Activated CD4-positive, alpha-beta memory T cell treated with anti-CD3 and anti-CD28 coated beads for 36 hours (primary cell): ENCODE measurements around the gene KRT38. TPM values are rescaled to one million over a fixed set of nuclear protein-coding genes. Genes with fewer than 3 reads are reported as not detected.

Experiments
- CTCF ChIA-PET: fragments of 350-600 bp; sonication (Branson Sonifier 250); formaldehyde crosslinking; loops from one replicate; lab custom pipeline; 2021; ENCODE audit warnings: antibody characterized with exemption, inconsistent platforms; lab: Charles Lee
- POLR2A ChIA-PET: fragments of 350-600 bp; sonication (Branson Sonifier 250); formaldehyde crosslinking; loops from one replicate; lab custom pipeline; 2021; ENCODE audit warnings: antibody characterized with exemption; lab: Charles Lee
- DNase-seq: peaks from one replicate; pipeline ENCODE4 v3.0.0-alpha.2; 2020
- H3K27ac Mint-ChIP-seq: one replicate; pipeline ENCODE4 v1.8.0; 2021; ENCODE audit warnings: mixed read lengths
- H3K27me3 Mint-ChIP-seq: one replicate; pipeline ENCODE4 v1.8.0; 2021; ENCODE audit warnings: mixed read lengths
- H3K36me3 Mint-ChIP-seq: one replicate; pipeline ENCODE4 v1.8.0; 2021; ENCODE audit warnings: mixed read lengths
- H3K4me1 Mint-ChIP-seq: one replicate; pipeline ENCODE4 v1.8.0; 2021; ENCODE audit warnings: low read depth, mixed read lengths
- H3K4me3 Mint-ChIP-seq: one replicate; pipeline ENCODE4 v1.8.0; 2021; ENCODE audit warnings: mild to moderate bottlenecking, mixed read lengths
- H3K9me3 Mint-ChIP-seq: one replicate; pipeline ENCODE4 v1.8.0; 2021; ENCODE audit warnings: mixed read lengths
- intact Hi-C: fragments of 100-400 bp; cut with micrococcal nuclease; formaldehyde crosslinking; loops from one replicate; pipeline ENCODE4 v1.15.1; 2023
- total RNA-seq, 2 experiments: library from RNA; stranded (reverse); gene quantifications; one replicate each; pipeline ENCODE4 v1.2.3, GENCODE V29; 2021

KRT38 gene
- total RNA-seq, 2 experiments from 2014 or later = not detected

GRCh38 chr17:41391535-41391934 lies 49.2 kb downstream of the KRT38 start:
- Mint-ChIP-seq H3K36me3 (peaks cover 7% of the 10 kb centered on the region), H3K4me1 (no peaks in the 10 kb centered on the region), H3K4me3 (no peak overlapping the region), H3K27me3 (peaks cover 7% of the 10 kb centered on the region), H3K9me3 (peaks cover 6% of the 10 kb centered on the region), H3K27ac (no peak overlapping the region)
- CTCF ChIA-PET = interaction anchor here (2.0 kb wide), 1 partner anchor 271 kb away, joined by 5 read pairs; no protein-coding TSS in a partner anchor
- POLR2A ChIA-PET = no interaction called here
- DNase-seq = no peak
- intact Hi-C loops = no loop called here

GRCh38 chr17:41390411-41390938 lies 50.3 kb downstream of the KRT38 start:
- Mint-ChIP-seq H3K4me3 (no peak overlapping the region), H3K27me3 (peaks cover 7% of the 10 kb centered on the region), H3K36me3 (peaks cover 9% of the 10 kb centered on the region), H3K9me3 (peaks cover 13% of the 10 kb centered on the region), H3K27ac (no peak overlapping the region), H3K4me1 (no peaks in the 10 kb centered on the region)
- no peak for DNase-seq
- intact Hi-C loops = no loop called here
- POLR2A ChIA-PET = interaction anchor here (1.1 kb wide), 1 partner anchor 9 kb away, joined by 3 read pairs; no protein-coding TSS in a partner anchor
- CTCF ChIA-PET = interaction anchor here (1.1 to 2.0 kb wide), 3 partner anchors 9 to 272 kb away, joined by 3 to 7 read pairs (median 5); no protein-coding TSS in a partner anchor

DNA sequence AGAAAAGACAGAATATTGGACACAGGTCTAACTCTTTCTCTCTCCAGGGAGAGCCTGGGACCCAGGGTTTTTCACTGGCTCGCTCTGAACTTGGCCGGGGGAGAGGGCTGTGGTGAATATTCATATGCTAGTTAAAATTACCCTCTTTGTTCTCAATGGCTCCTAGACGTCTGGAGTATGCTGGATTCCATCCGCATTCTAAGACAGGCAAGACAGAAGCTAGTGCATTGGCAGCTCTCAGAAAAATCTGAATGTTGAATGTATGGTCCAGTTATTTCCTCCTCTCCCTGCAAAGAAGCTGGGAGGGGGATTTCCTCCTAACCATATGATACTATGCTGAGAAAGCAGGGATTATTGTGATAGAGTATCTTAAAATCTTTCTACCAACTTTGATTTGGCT lies 53.1 kb downstream of the KRT38 start:
- peaks cover 13% of the 10 kb centered on the region for H3K9me3 Mint-ChIP-seq
- CTCF ChIA-PET = interaction anchor here (0.7 kb wide), 1 partner anchor 278 kb away, joined by 3 read pairs; no protein-coding TSS in a partner anchor
- POLR2A ChIA-PET = no interaction called here
- H3K27ac Mint-ChIP-seq = no peak overlapping the region
- peaks cover 7% of the 10 kb centered on the region for H3K27me3 Mint-ChIP-seq
- peaks cover 9% of the 10 kb centered on the region for H3K36me3 Mint-ChIP-seq
- H3K4me3 Mint-ChIP-seq = no peak overlapping the region
- intact Hi-C loops = no loop called here
- no peak for DNase-seq
- no peaks in the 10 kb centered on the region for H3K4me1 Mint-ChIP-seq

DNA sequence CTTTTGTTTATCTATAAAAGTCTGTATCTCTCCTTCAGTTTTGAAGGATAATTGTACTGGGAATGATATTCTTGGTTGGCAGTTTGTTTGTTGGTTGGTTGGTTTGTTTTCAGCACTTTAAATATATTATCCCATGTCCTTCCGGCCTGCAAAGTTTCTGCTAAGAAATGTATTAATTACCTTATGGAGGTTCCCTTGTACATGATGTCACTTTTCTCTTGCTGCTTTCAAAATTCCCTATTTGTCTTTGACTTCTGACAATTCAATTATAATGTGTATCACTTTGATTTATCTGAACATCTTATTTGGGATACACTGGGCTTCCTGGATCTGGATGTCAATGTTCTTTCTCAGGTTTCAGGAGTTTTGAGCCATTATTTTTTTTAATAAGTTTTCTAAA lies 54.6 kb downstream of the KRT38 start:
- Mint-ChIP-seq H3K27ac (no peak overlapping the region), H3K27me3 (peaks cover 4% of the 10 kb centered on the region), H3K4me3 (no peak overlapping the region), H3K36me3 (peaks cover 8% of the 10 kb centered on the region), H3K4me1 (no peaks in the 10 kb centered on the region), H3K9me3 (peaks cover 13% of the 10 kb centered on the region)
- no peak for DNase-seq
- intact Hi-C loops = no loop called here
- ChIA-PET CTCF (no interaction called here), POLR2A (no interaction called here)

Other genes with a start within 250 kb of the KRT38 start
- gene KRTAP9-2, start 214.3 kb downstream of the KRT38 start, total RNA-seq = not detected
- gene KRTAP9-3, start 208.5 kb downstream of the KRT38 start, total RNA-seq = not detected
- not detected for gene KRTAP9-8, start 203.0 kb downstream of the KRT38 start, total RNA-seq
- gene KRTAP9-4, start 191.3 kb downstream of the KRT38 start, total RNA-seq = not detected
- not detected for gene KRTAP9-9, start 185.6 kb downstream of the KRT38 start, total RNA-seq
- not detected for gene KRTAP9-6, start 175.6 kb downstream of the KRT38 start, total RNA-seq
- not detected for gene KRTAP9-7, start 165.3 kb downstream of the KRT38 start, total RNA-seq
- gene KRTAP29-1, start 138.1 kb downstream of the KRT38 start, total RNA-seq = not detected
- gene KRTAP16-1, start 131.7 kb downstream of the KRT38 start, total RNA-seq = not detected
- gene KRTAP17-1, start 125.3 kb downstream of the KRT38 start, total RNA-seq = not detected
- not detected for gene KRT33A, start 90.2 kb downstream of the KRT38 start, total RNA-seq
- not detected for gene KRT33B, start 71.2 kb downstream of the KRT38 start, total RNA-seq
- not detected for gene KRT34, start 58.7 kb downstream of the KRT38 start, total RNA-seq
- not detected for gene KRT31, start 43.4 kb downstream of the KRT38 start, total RNA-seq
- gene KRT37, start 16.4 kb downstream of the KRT38 start, total RNA-seq = not detected
- gene KRT32, start 26.4 kb upstream of the KRT38 start, total RNA-seq = not detected
- gene KRT35, start 40.2 kb upstream of the KRT38 start, total RNA-seq = not detected
- gene KRT36, start 48.9 kb upstream of the KRT38 start, total RNA-seq = not detected
- gene KRT13, start 64.6 kb upstream of the KRT38 start, total RNA-seq = not detected
- gene KRT15, start 77.9 kb upstream of the KRT38 start, total RNA-seq = not detected
- gene KRT19, start 87.3 kb upstream of the KRT38 start, total RNA-seq = not detected
- gene KRT9, start 131.1 kb upstream of the KRT38 start, total RNA-seq = not detected
- gene KRT14, start 145.9 kb upstream of the KRT38 start, total RNA-seq = not detected
- not detected for gene KRT16, start 171.8 kb upstream of the KRT38 start, total RNA-seq
- gene KRT17, start 183.6 kb upstream of the KRT38 start, total RNA-seq = not detected
- gene EIF1, start 247.9 kb upstream of the KRT38 start, total RNA-seq = 1,000 to 10,000 TPM; 1,052 to 1,072 TPM